OCI-LY3 (cell line): ENCODE results near the gene MCM7.

ENCODE experiments used
- CTCF ChIP-seq: fragments of 200-600, 300-600 bp; sonication (generic); IDR thresholded peaks from 2 replicates; pipeline ENCODE4 v1.5.1; 2014; ENCODE audit warnings: antibody characterized with exemption, low read length, low read depth
- EZH2phosphoT487 ChIP-seq: fragments of 200-600 bp; shearing (Covaris generic); IDR thresholded peaks from 2 replicates; pipeline ENCODE4 v1.6.1; 2018; ENCODE audit warnings: antibody characterized with exemption, mixed run types, low read depth

- TF ChIP-seq CTCF (peak; percentile 93), EZH2phosphoT487 (no peak)
Measured at GRCh38 chr7:100081535-100082102, 19.6 kb downstream of the MCM7 start, which contains the start of gene ZNF3.
